Measurements from ENCODE around the gene TMED3. TPM values are rescaled to one million over a fixed set of nuclear protein-coding genes. Genes with fewer than 3 reads are reported as not detected.

The TMED3 gene
- total and polyA plus RNA-seq, 4 donors = 47.9 to 71.1 (median 54.5) TPM

- intact Hi-C loops (cut with DNase I) = loop anchor here in 1 of 2 donors (10.0 kb wide), 1 partner anchor 390 kb away; no protein-coding TSS in a partner anchor
- 94 to 95% methylated on average over 9 of the region's 9 CpGs for WGBS, 2 donors
- no peak for ATAC-seq (ENCODE audit: low FRiP score)
- H3K27me3 ChIP-seq (ENCODE audit: control insufficient read depth in 1 of 2, insufficient read depth in 2 of 2, low read length in 1 of 2) = no peaks in the 10 kb centered on the region
- H3K36me3 ChIP-seq (ENCODE audit: control insufficient read depth in 1 of 2, insufficient read depth in 2 of 2, low read length in 1 of 2) = no peaks in the 10 kb centered on the region
- no peak for DNase-seq
- no peaks in the 10 kb centered on the region for H3K9me3 ChIP-seq (ENCODE audit: control insufficient read depth, low read length)
- no peaks in the 10 kb centered on the region for H3K4me1 ChIP-seq (ENCODE audit: control insufficient read depth in 1 of 2, insufficient read depth in 2 of 2, low read length in 2 of 2)
- no peak overlapping the region for H3K27ac ChIP-seq (ENCODE audit: low read depth in 1 of 2, low read length in 2 of 2)
- no peak overlapping the region for H3K4me3 ChIP-seq (ENCODE audit: low read length in 2 of 2)
Measured at GRCh38 chr15:79364571-79365240, 53.8 kb downstream of the TMED3 start.

- H3K4me1 ChIP-seq (ENCODE audit: control insufficient read depth in 1 of 2, insufficient read depth in 2 of 2, low read length in 2 of 2) = no peaks in the 10 kb centered on the region
- H3K4me3 ChIP-seq (ENCODE audit: low read length in 2 of 2) = no peak overlapping the region
- 51 to 58% methylated on average over 3 of the region's 3 CpGs for WGBS, 2 donors
- ATAC-seq (ENCODE audit: low FRiP score) = no peak
- no peak overlapping the region for H3K27ac ChIP-seq (ENCODE audit: low read depth in 1 of 2, low read length in 2 of 2)
- no peak for DNase-seq
- no peaks in the 10 kb centered on the region for H3K36me3 ChIP-seq (ENCODE audit: control insufficient read depth in 1 of 2, insufficient read depth in 2 of 2, low read length in 1 of 2)
- H3K9me3 ChIP-seq (ENCODE audit: control insufficient read depth, low read length) = no peaks in the 10 kb centered on the region
- intact Hi-C loops (cut with DNase I) = loop anchor here in 1 of 2 donors (10.0 kb wide), 1 partner anchor 389 kb away; no protein-coding TSS in a partner anchor
- H3K27me3 ChIP-seq (ENCODE audit: control insufficient read depth in 1 of 2, insufficient read depth in 2 of 2, low read length in 1 of 2) = no peaks in the 10 kb centered on the region
Measured at GRCh38 chr15:79365765-79366164, 54.9 kb downstream of the TMED3 start.

- Histone ChIP-seq H3K27me3 (ENCODE audit: control insufficient read depth in 1 of 2, insufficient read depth in 2 of 2, low read length in 1 of 2) (no peaks in the 10 kb centered on the region), H3K4me3 (ENCODE audit: low read length in 2 of 2) (no peak overlapping the region), H3K9me3 (ENCODE audit: control insufficient read depth, low read length) (no peaks in the 10 kb centered on the region), H3K27ac (ENCODE audit: low read depth in 1 of 2, low read length in 2 of 2) (no peak overlapping the region), H3K36me3 (ENCODE audit: control insufficient read depth in 1 of 2, insufficient read depth in 2 of 2, low read length in 1 of 2) (no peaks in the 10 kb centered on the region), H3K4me1 (ENCODE audit: control insufficient read depth in 1 of 2, insufficient read depth in 2 of 2, low read length in 2 of 2) (no peaks in the 10 kb centered on the region)
- intact Hi-C loops (cut with DNase I) = loop anchor here in 1 of 2 donors (10.0 kb wide), 1 partner anchor 388 kb away; no protein-coding TSS in a partner anchor
- 80 to 87% methylated on average over 2 of the region's 2 CpGs for WGBS, 2 donors
- no peak for DNase-seq
- ATAC-seq (ENCODE audit: low FRiP score) = no peak
Measured at GRCh38 chr15:79366691-79367090, 55.8 kb downstream of the TMED3 start.

- Histone ChIP-seq H3K36me3 (ENCODE audit: control insufficient read depth in 1 of 2, insufficient read depth in 2 of 2, low read length in 1 of 2) (no peaks in the 10 kb centered on the region), H3K27me3 (ENCODE audit: control insufficient read depth in 1 of 2, insufficient read depth in 2 of 2, low read length in 1 of 2) (no peaks in the 10 kb centered on the region), H3K4me1 (ENCODE audit: control insufficient read depth in 1 of 2, insufficient read depth in 2 of 2, low read length in 2 of 2) (no peaks in the 10 kb centered on the region), H3K27ac (ENCODE audit: low read depth in 1 of 2, low read length in 2 of 2) (no peak overlapping the region), H3K9me3 (ENCODE audit: control insufficient read depth, low read length) (no peaks in the 10 kb centered on the region), H3K4me3 (ENCODE audit: low read length in 2 of 2) (no peak overlapping the region)
- intact Hi-C loops (cut with DNase I) = no loop called here
- DNase-seq = no peak
- 79 to 86% methylated on average over 1 of the region's 1 CpG for WGBS, 2 donors
- ATAC-seq (ENCODE audit: low FRiP score) = no peak
Measured at GRCh38 chr15:79370716-79371115, 59.8 kb downstream of the TMED3 start.

- Histone ChIP-seq H3K27me3 (ENCODE audit: control insufficient read depth in 1 of 2, insufficient read depth in 2 of 2, low read length in 1 of 2) (no peaks in the 10 kb centered on the region), H3K4me1 (ENCODE audit: control insufficient read depth in 1 of 2, insufficient read depth in 2 of 2, low read length in 2 of 2) (no peaks in the 10 kb centered on the region), H3K36me3 (ENCODE audit: control insufficient read depth in 1 of 2, insufficient read depth in 2 of 2, low read length in 1 of 2) (no peaks in the 10 kb centered on the region), H3K4me3 (ENCODE audit: low read length in 2 of 2) (no peak overlapping the region), H3K9me3 (ENCODE audit: control insufficient read depth, low read length) (no peaks in the 10 kb centered on the region), H3K27ac (ENCODE audit: low read depth in 1 of 2, low read length in 2 of 2) (no peak overlapping the region)
- ATAC-seq (ENCODE audit: low FRiP score) = no peak
- intact Hi-C loops (cut with DNase I) = no loop called here
- no peak for DNase-seq
- 92 to 99% methylated on average over 1 of the region's 1 CpG for WGBS, 2 donors
Measured at GRCh38 chr15:79371591-79371990, 60.7 kb downstream of the TMED3 start.

- Histone ChIP-seq H3K36me3 (ENCODE audit: control insufficient read depth in 1 of 2, insufficient read depth in 2 of 2, low read length in 1 of 2) (no peaks in the 10 kb centered on the region), H3K4me3 (ENCODE audit: low read length in 2 of 2) (no peak overlapping the region), H3K9me3 (ENCODE audit: control insufficient read depth, low read length) (no peaks in the 10 kb centered on the region), H3K27ac (ENCODE audit: low read depth in 1 of 2, low read length in 2 of 2) (no peak overlapping the region), H3K27me3 (ENCODE audit: control insufficient read depth in 1 of 2, insufficient read depth in 2 of 2, low read length in 1 of 2) (no peaks in the 10 kb centered on the region), H3K4me1 (ENCODE audit: control insufficient read depth in 1 of 2, insufficient read depth in 2 of 2, low read length in 2 of 2) (no peaks in the 10 kb centered on the region)
- intact Hi-C loops (cut with DNase I) = no loop called here
- DNase-seq = no peak
- ATAC-seq (ENCODE audit: low FRiP score) = no peak
- 70 to 72% methylated on average over 2 of the region's 2 CpGs for WGBS, 2 donors
Measured at GRCh38 chr15:79372428-79372827, 61.5 kb downstream of the TMED3 start.

Other genes starting within 250 kb of the TMED3 start
- gene RASGRF1, start 220.3 kb upstream of the TMED3 start, total RNA-seq = under 1 TPM; 0.13 to 0.15 TPM
- not detected for gene RASGRF1, start 220.3 kb upstream of the TMED3 start, polyA plus RNA-seq
- under 1 TPM; 0.30 to 0.42 TPM for gene ANKRD34C, start 28.4 kb upstream of the TMED3 start, total RNA-seq
- not detected for gene ANKRD34C, start 28.4 kb upstream of the TMED3 start, polyA plus RNA-seq
- gene MINAR1, start 121.2 kb downstream of the TMED3 start, total RNA-seq = 1 to 10 TPM in 1 of 2 donors, under 1 TPM in 1; 0.91 to 1.4 TPM
- gene MINAR1, start 121.2 kb downstream of the TMED3 start, polyA plus RNA-seq = under 1 TPM; 0.13 to 0.18 TPM

Data from aorta (tissue), 5 donors.